Activated CD4-positive, alpha-beta memory T cell treated with anti-CD3 and anti-CD28 coated beads for 36 hours (primary cell): ENCODE measurements around the gene CCDC187. TPM values are rescaled to one million over a fixed set of nuclear protein-coding genes. Genes with fewer than 3 reads are reported as not detected.

Source experiments
- CTCF ChIA-PET: fragments of 350-600 bp; sonication (Branson Sonifier 250); formaldehyde crosslinking; loops from one replicate; lab custom pipeline; 2021; ENCODE audit warnings: antibody characterized with exemption, inconsistent platforms; lab: Charles Lee
- POLR2A ChIA-PET: fragments of 350-600 bp; sonication (Branson Sonifier 250); formaldehyde crosslinking; loops from one replicate; lab custom pipeline; 2021; ENCODE audit warnings: antibody characterized with exemption; lab: Charles Lee
- DNase-seq: peaks from one replicate; pipeline ENCODE4 v3.0.0-alpha.2; 2020
- H3K27ac Mint-ChIP-seq: one replicate; pipeline ENCODE4 v1.8.0; 2021; ENCODE audit warnings: mixed read lengths
- H3K27me3 Mint-ChIP-seq: one replicate; pipeline ENCODE4 v1.8.0; 2021; ENCODE audit warnings: mixed read lengths
- H3K36me3 Mint-ChIP-seq: one replicate; pipeline ENCODE4 v1.8.0; 2021; ENCODE audit warnings: mixed read lengths
- H3K4me1 Mint-ChIP-seq: one replicate; pipeline ENCODE4 v1.8.0; 2021; ENCODE audit warnings: low read depth, mixed read lengths
- H3K4me3 Mint-ChIP-seq: one replicate; pipeline ENCODE4 v1.8.0; 2021; ENCODE audit warnings: mild to moderate bottlenecking, mixed read lengths
- H3K9me3 Mint-ChIP-seq: one replicate; pipeline ENCODE4 v1.8.0; 2021; ENCODE audit warnings: mixed read lengths
- intact Hi-C: fragments of 100-400 bp; cut with micrococcal nuclease; formaldehyde crosslinking; loops from one replicate; pipeline ENCODE4 v1.15.1; 2023
- total RNA-seq, 2 experiments: library from RNA; stranded (reverse); gene quantifications; one replicate each; pipeline ENCODE4 v1.2.3, GENCODE V29; 2021

The CCDC187 gene
- total RNA-seq, 2 experiments from 2014 or later, result not detected

GRCh38 chr9:136337416-136338395 lies 33.8 kb upstream of the CCDC187 start:
- no peaks in the 10 kb centered on the region for H3K4me1 Mint-ChIP-seq
- no peak overlapping the region for H3K4me3 Mint-ChIP-seq
- H3K27ac Mint-ChIP-seq, result no peak overlapping the region
- CTCF ChIA-PET, result interaction anchor here (0.8 to 0.9 kb wide), 2 partner anchors 8 to 26 kb away, joined by 3 to 4 read pairs; partner anchors contain the start of gene DNLZ
- intact Hi-C loops, result no loop called here
- H3K36me3 Mint-ChIP-seq, result no peaks in the 10 kb centered on the region
- no peaks in the 10 kb centered on the region for H3K27me3 Mint-ChIP-seq
- H3K9me3 Mint-ChIP-seq, result no peaks in the 10 kb centered on the region
- POLR2A ChIA-PET, result no interaction called here
- DNase-seq, result no peak

GRCh38 chr9:136336881-136337280 lies 33.0 kb upstream of the CCDC187 start:
- CTCF ChIA-PET, result interaction anchor here (0.9 kb wide), 1 partner anchor 9 kb away, joined by 3 read pairs; no protein-coding TSS in a partner anchor
- no peak for DNase-seq
- Mint-ChIP-seq H3K9me3 (no peaks in the 10 kb centered on the region), H3K4me3 (no peak overlapping the region), H3K27ac (no peak overlapping the region), H3K4me1 (no peaks in the 10 kb centered on the region), H3K36me3 (no peaks in the 10 kb centered on the region), H3K27me3 (no peaks in the 10 kb centered on the region)
- POLR2A ChIA-PET, result no interaction called here
- intact Hi-C loops, result no loop called here

- H3K9me3 Mint-ChIP-seq, result no peaks in the 10 kb centered on the region
- no peaks in the 10 kb centered on the region for H3K4me1 Mint-ChIP-seq
- ChIA-PET CTCF (no interaction called here), POLR2A (no interaction called here)
- H3K36me3 Mint-ChIP-seq, result no peaks in the 10 kb centered on the region
- no peaks in the 10 kb centered on the region for H3K27me3 Mint-ChIP-seq
- H3K4me3 Mint-ChIP-seq, result no peak overlapping the region
- intact Hi-C loops, result no loop called here
- H3K27ac Mint-ChIP-seq, result no peak overlapping the region
- no peak for DNase-seq
Observed at GRCh38 chr9:136336156-136336870, 32.4 kb upstream of the CCDC187 start.

GRCh38 chr9:136335296-136336155 lies 31.6 kb upstream of the CCDC187 start:
- CTCF ChIA-PET, result no interaction called here
- no peak for DNase-seq
- H3K27ac Mint-ChIP-seq, result no peak overlapping the region
- POLR2A ChIA-PET, result no interaction called here
- H3K9me3 Mint-ChIP-seq, result no peaks in the 10 kb centered on the region
- H3K27me3 Mint-ChIP-seq, result no peaks in the 10 kb centered on the region
- no peaks in the 10 kb centered on the region for H3K36me3 Mint-ChIP-seq
- no peak overlapping the region for H3K4me3 Mint-ChIP-seq
- intact Hi-C loops, result no loop called here
- H3K4me1 Mint-ChIP-seq, result no peaks in the 10 kb centered on the region

- CTCF ChIA-PET, result no interaction called here
- Mint-ChIP-seq H3K36me3 (no peaks in the 10 kb centered on the region), H3K9me3 (no peaks in the 10 kb centered on the region), H3K4me3 (no peak overlapping the region), H3K27ac (no peak overlapping the region), H3K27me3 (no peaks in the 10 kb centered on the region), H3K4me1 (no peaks in the 10 kb centered on the region)
- DNase-seq, result no peak
- intact Hi-C loops, result no loop called here
- POLR2A ChIA-PET, result no interaction called here
Observed at GRCh38 chr9:136334541-136334940, 30.6 kb upstream of the CCDC187 start.

GRCh38 chr9:136333486-136333885 lies 29.6 kb upstream of the CCDC187 start:
- POLR2A ChIA-PET, result no interaction called here
- H3K4me3 Mint-ChIP-seq, result no peak overlapping the region
- intact Hi-C loops, result no loop called here
- DNase-seq, result no peak
- CTCF ChIA-PET, result no interaction called here
- H3K27ac Mint-ChIP-seq, result no peak overlapping the region
- H3K36me3 Mint-ChIP-seq, result no peaks in the 10 kb centered on the region
- H3K9me3 Mint-ChIP-seq, result no peaks in the 10 kb centered on the region
- peaks cover 4% of the 10 kb centered on the region for H3K4me1 Mint-ChIP-seq
- H3K27me3 Mint-ChIP-seq, result no peaks in the 10 kb centered on the region

- Mint-ChIP-seq H3K4me1 (peaks cover 4% of the 10 kb centered on the region), H3K27ac (no peak overlapping the region), H3K4me3 (no peak overlapping the region), H3K36me3 (no peaks in the 10 kb centered on the region), H3K9me3 (no peaks in the 10 kb centered on the region), H3K27me3 (no peaks in the 10 kb centered on the region)
- CTCF ChIA-PET, result no interaction called here
- POLR2A ChIA-PET, result no interaction called here
- DNase-seq, result no peak
- intact Hi-C loops, result no loop called here
Observed at GRCh38 chr9:136333045-136333444, 29.2 kb upstream of the CCDC187 start.

- ChIA-PET POLR2A (no interaction called here), CTCF (interaction anchor here (0.6 kb wide), 1 partner anchor 763 kb away, joined by 3 read pairs; no protein-coding TSS in a partner anchor)
- H3K9me3 Mint-ChIP-seq, result no peaks in the 10 kb centered on the region
- no peak for DNase-seq
- intact Hi-C loops, result no loop called here
- peaks cover 4% of the 10 kb centered on the region for H3K4me1 Mint-ChIP-seq
- H3K27ac Mint-ChIP-seq, result no peak overlapping the region
- no peaks in the 10 kb centered on the region for H3K36me3 Mint-ChIP-seq
- H3K27me3 Mint-ChIP-seq, result no peaks in the 10 kb centered on the region
- no peak overlapping the region for H3K4me3 Mint-ChIP-seq
Observed at GRCh38 chr9:136332482-136332983, 28.6 kb upstream of the CCDC187 start.

- no peak for DNase-seq
- Mint-ChIP-seq H3K36me3 (no peaks in the 10 kb centered on the region), H3K27me3 (no peaks in the 10 kb centered on the region), H3K27ac (no peak overlapping the region), H3K4me1 (peaks cover 4% of the 10 kb centered on the region), H3K9me3 (no peaks in the 10 kb centered on the region), H3K4me3 (no peak overlapping the region)
- POLR2A ChIA-PET, result no interaction called here
- CTCF ChIA-PET, result interaction anchor here (0.6 kb wide), 1 partner anchor 764 kb away, joined by 3 read pairs; no protein-coding TSS in a partner anchor
- intact Hi-C loops, result no loop called here
Observed at GRCh38 chr9:136331556-136332481, 27.9 kb upstream of the CCDC187 start.

- Mint-ChIP-seq H3K9me3 (no peaks in the 10 kb centered on the region), H3K4me1 (peaks cover 4% of the 10 kb centered on the region), H3K27me3 (no peaks in the 10 kb centered on the region), H3K36me3 (no peaks in the 10 kb centered on the region), H3K4me3 (no peak overlapping the region), H3K27ac (no peak overlapping the region)
- intact Hi-C loops, result no loop called here
- no peak for DNase-seq
- ChIA-PET POLR2A (no interaction called here), CTCF (no interaction called here)
Observed at GRCh38 chr9:136331030-136331429, 27.1 kb upstream of the CCDC187 start.
